Measurements from ENCODE around the gene FBXO38.

Gene FBXO38

GRCh38 chr5:148483750-148484149, 100.0 kb downstream of the FBXO38 start:
- DNase-seq, result no peak

DNA sequence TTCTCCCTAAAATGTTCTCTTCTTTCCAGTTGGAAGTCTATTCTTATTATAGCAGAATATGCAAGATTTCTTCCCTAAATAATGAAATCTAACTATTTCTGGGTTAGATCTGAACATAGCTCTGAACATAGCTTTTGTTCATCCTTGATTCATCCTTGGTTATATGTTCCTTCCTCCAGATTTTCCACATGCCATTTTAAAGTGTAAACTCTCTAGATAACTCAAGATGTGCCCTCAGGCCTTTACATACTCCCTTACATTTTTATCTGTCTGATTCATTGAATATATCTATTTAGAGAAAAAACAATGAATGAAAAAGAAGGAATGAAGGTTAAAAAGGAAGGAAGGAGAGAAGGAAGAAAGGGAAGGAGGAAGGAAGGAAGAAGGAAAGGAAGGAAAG, 100.9 kb downstream of the FBXO38 start:
- DNase-seq, result no peak

DNA sequence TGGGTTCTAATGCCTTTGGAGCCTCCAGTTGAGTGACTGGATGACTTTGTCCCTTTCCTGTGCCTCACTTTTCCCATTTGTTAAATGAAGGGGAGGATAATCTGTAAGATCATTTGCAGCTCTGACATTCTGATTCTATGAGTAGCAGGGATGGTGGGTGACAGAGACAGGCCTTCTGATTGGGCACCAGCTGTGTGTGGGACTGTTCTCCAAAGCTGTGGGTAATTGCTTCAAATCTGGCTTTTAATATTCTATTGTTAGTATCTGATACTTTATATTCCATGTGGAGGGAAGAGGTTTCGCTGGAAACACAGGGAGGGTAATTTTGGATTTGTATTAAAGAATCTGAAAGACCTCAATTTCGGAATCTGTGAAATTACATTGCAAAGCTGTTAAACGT, 102.7 kb downstream of the FBXO38 start:
- no peak for DNase-seq

DNA sequence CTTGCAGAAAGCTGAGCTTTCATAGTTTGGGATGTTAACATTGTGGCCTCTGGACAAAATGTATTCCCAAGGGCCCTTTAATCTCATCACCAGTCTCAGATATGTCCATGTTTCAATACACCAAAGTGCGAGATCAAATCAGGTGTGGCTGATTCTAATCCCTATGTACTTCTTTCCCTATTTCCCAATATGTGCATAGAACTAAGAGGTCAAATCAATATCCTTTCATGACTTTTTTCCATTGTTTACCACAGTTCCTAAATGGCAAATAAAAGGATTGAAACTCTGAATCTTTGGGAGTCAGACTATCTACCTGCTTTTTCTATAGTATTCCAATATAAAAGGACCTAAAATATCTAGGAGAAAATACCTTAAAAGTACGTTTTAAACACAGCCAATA, 105.0 kb downstream of the FBXO38 start:
- DNase-seq, result no peak

DNA sequence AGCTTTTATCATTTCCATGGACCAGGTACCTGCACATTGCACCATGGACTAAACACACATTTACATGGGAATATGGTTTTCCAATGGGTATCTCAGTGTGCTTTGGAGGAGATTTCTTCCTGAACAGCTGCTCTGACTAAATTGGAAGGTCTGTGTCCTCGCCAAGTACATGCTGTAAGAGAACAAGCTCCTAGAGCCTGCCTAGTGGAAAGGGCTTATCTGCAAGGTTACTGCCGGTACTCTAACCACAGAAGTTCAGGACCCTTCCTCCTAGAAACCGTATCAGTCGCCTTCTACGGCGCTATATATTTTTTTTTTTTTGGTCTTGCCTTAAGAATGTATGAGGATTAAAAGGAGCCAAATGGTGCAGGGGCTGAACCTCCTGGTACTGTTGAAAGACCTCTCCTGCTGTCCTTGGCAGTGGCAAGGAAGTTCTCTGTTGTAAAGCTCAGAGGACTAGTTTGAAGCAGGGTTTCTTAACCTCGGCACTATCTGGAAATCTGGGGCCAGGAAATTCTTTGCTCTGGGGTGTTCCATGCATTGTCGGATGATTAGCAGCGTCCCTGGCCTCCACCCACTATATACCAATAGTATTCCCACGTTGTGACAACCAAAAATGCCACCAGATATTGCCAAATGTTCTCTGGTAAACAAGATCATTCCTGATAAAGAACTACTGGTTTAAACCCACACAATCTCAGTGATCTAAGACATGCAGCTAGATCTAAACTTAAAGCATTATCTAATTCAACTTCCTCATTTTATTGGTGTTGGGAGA, 107.4 kb downstream of the FBXO38 start:
- no peak for DNase-seq

- DNase-seq, result no peak
These were observed 108.0 kb downstream of the FBXO38 start for GRCh38 chr5:148491793-148492184.

DNA sequence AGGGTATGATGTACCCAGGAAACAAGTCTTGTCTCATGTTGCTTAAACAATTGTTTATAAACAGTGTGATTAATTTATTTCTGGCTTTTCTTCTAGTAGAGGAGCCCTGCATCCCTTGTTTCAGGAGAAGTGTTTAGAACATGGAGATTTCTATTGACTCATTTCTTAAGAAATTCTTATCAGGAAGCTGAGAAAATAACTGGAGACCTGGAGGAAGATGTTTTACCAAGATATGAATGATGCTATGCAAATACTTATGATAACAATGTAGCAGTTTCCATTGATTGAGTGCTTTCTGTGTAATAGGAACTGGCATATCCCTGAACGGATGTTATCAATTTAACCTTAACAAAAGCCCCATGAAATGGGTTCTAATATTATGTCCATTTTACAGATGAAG, 108.6 kb downstream of the FBXO38 start:
- no peak for DNase-seq
